Ascending aorta (tissue), 2 donors: ENCODE data around the gene MINDY4. TPM values are rescaled to one million over a fixed set of nuclear protein-coding genes. Genes with fewer than 3 reads are reported as not detected.

Experiments used
- DNase-seq, 2 donors: peaks; one replicate each; pipeline ENCODE4 v3.0.0-alpha.2; 2019; ENCODE audit warnings: low spot score in 2 of 2
- H3K27ac ChIP-seq, 2 donors: fragments of 200-600 bp; sonication (generic); one replicate each; pipeline ENCODE4 v1.5.1; 2016 to 2017; ENCODE audit warnings: mild to moderate bottlenecking in 1 of 2
- H3K27me3 ChIP-seq: fragments of 200-600 bp; sonication (generic); one replicate; pipeline ENCODE4 v1.5.1; 2017
- H3K36me3 ChIP-seq, 2 donors: fragments of 200-600 bp; sonication (generic); one replicate each; pipeline ENCODE4 v1.5.1; 2016
- H3K4me1 ChIP-seq, 2 donors: fragments of 200-600 bp; sonication (generic); one replicate each; pipeline ENCODE4 v1.5.1; 2016 to 2017; ENCODE audit warnings: mild to moderate bottlenecking in 1 of 2
- H3K4me3 ChIP-seq, 2 donors: fragments of 200-600 bp; sonication (generic); one replicate each; pipeline ENCODE4 v1.5.1; 2016 to 2017; ENCODE audit warnings: mild to moderate bottlenecking in 1 of 2
- H3K9me3 ChIP-seq, 2 donors: fragments of 200-600 bp; sonication (generic); one replicate each; pipeline ENCODE4 v1.5.1; 2016
- CTCF ChIP-seq, 3 experiments: fragments of 200-600 bp in 2 of 3; fragments of 450-650 bp in 1 of 3; sonication (generic) in 2 of 3; IDR thresholded peaks; one replicate each; pipeline ENCODE4 v1.5.1; 2016 to 2019; ENCODE audit warnings: antibody characterized with exemption in 3 of 3, mild to moderate bottlenecking in 1 of 3, moderate library complexity in 1 of 3
- intact Hi-C: fragments of 100-400 bp; cut with DNase I; formaldehyde crosslinking; loops from one replicate; pipeline ENCODE4 v1.15.1; 2023
- total RNA-seq: library from RNA; depleted of rRNA; stranded (reverse); fragments of >200 nt; gene quantifications from one replicate; pipeline ENCODE4 v1.1.0, GENCODE V29; 2016

Gene MINDY4
- total RNA-seq, 1 donor from 2014 or later = 6.0 TPM

GRCh38 chr7:30770845-30771173 lies 408 bp upstream of the MINDY4 start:
- DNase-seq = no peak
- TF ChIP-seq CTCF (IDR thresholded peaks at IDR 0.05) = peak in 1 of 3 experiments; percentile 1
- Histone ChIP-seq H3K4me1 (peaks cover 4 to 13% of the 10 kb centered on the region in 2 donors), H3K27ac (peak overlapping the region; percentile 82 to 88), H3K36me3 (no peaks in the 10 kb centered on the region), H3K27me3 (no peaks in the 10 kb centered on the region), H3K9me3 (no peaks in the 10 kb centered on the region), H3K4me3 (peak overlapping the region; percentile 68 to 77)
- intact Hi-C loops = no loop called here

- TF ChIP-seq CTCF (IDR thresholded peaks at IDR 0.05) = no peak
- no peaks in the 10 kb centered on the region for H3K9me3 ChIP-seq
- H3K4me1 ChIP-seq = peaks cover 4 to 12% of the 10 kb centered on the region in 2 donors
- H3K27ac ChIP-seq = peak overlapping the region; percentile 82 to 88
- intact Hi-C loops = no loop called here
- H3K4me3 ChIP-seq = peak overlapping the region; percentile 68 to 77
- peak in 1 of 2 donors; percentile 66 for DNase-seq
- H3K36me3 ChIP-seq = no peaks in the 10 kb centered on the region
- H3K27me3 ChIP-seq = no peaks in the 10 kb centered on the region
These were observed 736 bp downstream of the MINDY4 start for GRCh38 chr7:30771880-30772425.

- intact Hi-C loops = no loop called here
- H3K4me1 ChIP-seq = peaks cover 4 to 12% of the 10 kb centered on the region in 2 donors
These were observed 1.8 kb downstream of the MINDY4 start for GRCh38 chr7:30772984-30773383.

GRCh38 chr7:30775992-30776391 lies 4.8 kb downstream of the MINDY4 start:
- no peak for DNase-seq
- no peaks in the 10 kb centered on the region for H3K27me3 ChIP-seq
- TF ChIP-seq CTCF (IDR thresholded peaks at IDR 0.05) = no peak
- no peak overlapping the region for H3K27ac ChIP-seq
- peaks cover 5 to 33% of the 10 kb centered on the region in 2 donors for H3K4me1 ChIP-seq
- H3K36me3 ChIP-seq = no peaks in the 10 kb centered on the region
- H3K4me3 ChIP-seq = no peak overlapping the region
- intact Hi-C loops = no loop called here
- H3K9me3 ChIP-seq = no peaks in the 10 kb centered on the region

More at GRCh38 chr7:30772984-30773383, 1.8 kb downstream of the MINDY4 start:
- Histone ChIP-seq H3K36me3 (no peaks in the 10 kb centered on the region), H3K9me3 (no peaks in the 10 kb centered on the region), H3K4me3 (no peak overlapping the region), H3K27me3 (no peaks in the 10 kb centered on the region), H3K27ac (no peak overlapping the region)
- peak in 1 of 2 donors; percentile 47 for DNase-seq
- no peak for TF ChIP-seq CTCF (IDR thresholded peaks at IDR 0.05)

GRCh38 chr7:30776971-30777370 lies 5.8 kb downstream of the MINDY4 start:
- H3K4me1 ChIP-seq = peaks cover 5 to 34% of the 10 kb centered on the region in 2 donors
- no peak for TF ChIP-seq CTCF (IDR thresholded peaks at IDR 0.05)
- H3K27ac ChIP-seq = peak overlapping the region in 1 of 2 donors; percentile 87

More at GRCh38 chr7:30776971-30777370, 5.8 kb downstream of the MINDY4 start:
- H3K36me3 ChIP-seq = peaks cover 0 to 2% of the 10 kb centered on the region in 2 donors
- peak in 1 of 2 donors; percentile 55 for DNase-seq
- H3K4me3 ChIP-seq = no peak overlapping the region
- no peaks in the 10 kb centered on the region for H3K9me3 ChIP-seq
- H3K27me3 ChIP-seq = no peaks in the 10 kb centered on the region
- intact Hi-C loops = no loop called here
